H54 (cell line): ENCODE results near the gene PTGDS.

ENCODE experiments used
- DNase-seq: peaks from one replicate; pipeline ENCODE4 v3.0.0; 2011; ENCODE audit warnings: low spot score, mixed read lengths; ENCODE audit not compliant: insufficient read length
- FAIRE-seq: peaks from 3 replicates; lab custom pipeline; 2011; peaks lifted over from hg19 to GRCh38; lab: Jason Lieb, UNC
- POLR2A ChIP-seq: IDR thresholded peaks from 2 replicates; pipeline ENCODE4 v1.6.1; 2011; ENCODE audit warnings: low read depth, mild to moderate bottlenecking, low read length

PTGDS gene

GRCh38 chr9:136957901-136958300 lies 19.4 kb upstream of the PTGDS start:
- DNase-seq (no peak), FAIRE-seq (no peak)
- no peak for TF ChIP-seq POLR2A

- DNase-seq (no peak), FAIRE-seq (no peak)
- TF ChIP-seq POLR2A = no peak
These were observed 18.8 kb upstream of the PTGDS start for GRCh38 chr9:136958473-136958872.

- DNase-seq = no peak
- FAIRE-seq = no peak
- no peak for TF ChIP-seq POLR2A
These were observed 18.1 kb upstream of the PTGDS start for GRCh38 chr9:136958898-136959850.

GRCh38 chr9:136960212-136960937 lies 16.9 kb upstream of the PTGDS start:
- no peak for TF ChIP-seq POLR2A
- DNase-seq (no peak), FAIRE-seq (no peak)

- DNase-seq (no peak), FAIRE-seq (no peak)
- no peak for TF ChIP-seq POLR2A
These were observed 16.4 kb upstream of the PTGDS start for GRCh38 chr9:136960938-136961275.

GRCh38 chr9:136961279-136962065 lies 15.8 kb upstream of the PTGDS start:
- DNase-seq (no peak), FAIRE-seq (no peak)

GRCh38 chr9:136962163-136962562 lies 15.1 kb upstream of the PTGDS start:
- no peak for TF ChIP-seq POLR2A
- DNase-seq (no peak), FAIRE-seq (no peak)

More at GRCh38 chr9:136961279-136962065, 15.8 kb upstream of the PTGDS start:
- no peak for TF ChIP-seq POLR2A

- FAIRE-seq (no peak), DNase-seq (no peak)
- no peak for TF ChIP-seq POLR2A
These were observed 14.5 kb upstream of the PTGDS start for GRCh38 chr9:136962701-136963248.

GRCh38 chr9:136963341-136963740 lies 14.0 kb upstream of the PTGDS start:
- no peak for FAIRE-seq
- DNase-seq = no peak
- TF ChIP-seq POLR2A = no peak

GRCh38 chr9:136963751-136964150 lies 13.6 kb upstream of the PTGDS start:
- no peak for TF ChIP-seq POLR2A
- DNase-seq = no peak
- no peak for FAIRE-seq

GRCh38 chr9:136964171-136964689 lies 13.1 kb upstream of the PTGDS start:
- TF ChIP-seq POLR2A = no peak
- DNase-seq (no peak), FAIRE-seq (no peak)

GRCh38 chr9:136964833-136965422 lies 12.4 kb upstream of the PTGDS start:
- FAIRE-seq (no peak), DNase-seq (no peak)
- no peak for TF ChIP-seq POLR2A
